ENCODE results near the gene METTL9.

GRCh38 chr16:21570676-21571017 lies 28.7 kb upstream of the METTL9 start:
- TF ChIP-seq POLR2AphosphoS5 (IDR thresholded peaks at IDR 0.05; ENCODE audit: borderline replicate concordance, low read depth, low read length) = no peak
- TF ChIP-seq EZH2 (IDR thresholded peaks at IDR 0.05) = no peak
